HAP-1 (cell line): ENCODE data around the gene DDR1.
"Not testable (repeated sequence)": the region's sequence is repeated elsewhere in the genome, so short reads cannot be mapped to it uniquely, and the experiment has no call there.

Source experiments
- DNase-seq, 2 experiments: peaks; one replicate each; pipeline ENCODE4 v3.0.0-alpha.2; 2016 to 2020; ENCODE audit warnings: low spot score in 2 of 2
- H3K27me3 ChIP-seq: fragments of 250-450 bp; sonication (Bioruptor Pico); 2 replicates; pipeline ENCODE4 v1.5.1; 2020; ENCODE audit warnings: low read depth, mild to moderate bottlenecking, moderate library complexity
- H3K36me3 ChIP-seq: fragments of 250-450 bp; sonication (Bioruptor Pico); replicated peaks from 2 replicates; pipeline ENCODE4 v1.5.1; 2020; ENCODE audit warnings: mild to moderate bottlenecking
- H3K4me1 ChIP-seq: fragments of 250-450 bp; sonication (Bioruptor Pico); 2 replicates; pipeline ENCODE4 v1.5.1; 2020; ENCODE audit warnings: mild to moderate bottlenecking
- H3K4me3 ChIP-seq: fragments of 250-450 bp; sonication (Bioruptor Pico); 2 replicates; pipeline ENCODE4 v1.5.1; 2020; ENCODE audit warnings: mild to moderate bottlenecking, moderate library complexity
- H3K9me3 ChIP-seq: fragments of 250-450 bp; sonication (Bioruptor Pico); 2 replicates; pipeline ENCODE4 v1.5.1; 2020; ENCODE audit warnings: mild to moderate bottlenecking, moderate library complexity
- in situ Hi-C: fragments of 300-500 bp; cut with MboI; formaldehyde crosslinking; loops from 3 replicates; pipeline ENCODE4 v1.14.3; 2020; ENCODE audit warnings: low sequenced_read_pairs, inconsistent platforms, mixed read lengths

DDR1 gene

GRCh38 chr6:30862156-30862875, 22.0 kb upstream of the DDR1 start:
- Histone ChIP-seq H3K36me3 (no peaks in the 10 kb centered on the region), H3K9me3 (peaks cover 5% of the 10 kb centered on the region), H3K27me3 (no peaks in the 10 kb centered on the region), H3K4me3 (no peak overlapping the region), H3K4me1 (no peaks in the 10 kb centered on the region)
- in situ Hi-C loops = no loop called here
- DNase-seq = no peak

GRCh38 chr6:30864325-30864724, 20.0 kb upstream of the DDR1 start:
- no peaks in the 10 kb centered on the region; the same call in 1 of the 2 replicates for H3K27me3 ChIP-seq
- H3K4me3 ChIP-seq = no peak overlapping the region
- no peak for DNase-seq
- no peaks in the 10 kb centered on the region for H3K4me1 ChIP-seq
- in situ Hi-C loops = no loop called here
- H3K9me3 ChIP-seq = peaks cover 16% of the 10 kb centered on the region
- H3K36me3 ChIP-seq = no peaks in the 10 kb centered on the region

- H3K27me3 ChIP-seq, DNase-seq, in situ Hi-C loops, H3K4me3 ChIP-seq, H3K4me1 ChIP-seq, H3K36me3 ChIP-seq: not testable (repeated sequence)
- H3K9me3 ChIP-seq = peaks cover 23% of the 10 kb centered on the region
Observed at GRCh38 chr6:30869241-30869749, 15.0 kb upstream of the DDR1 start.

GRCh38 chr6:30870546-30870945, 13.8 kb upstream of the DDR1 start:
- H3K9me3 ChIP-seq = peaks cover 23% of the 10 kb centered on the region
- no peaks in the 10 kb centered on the region for H3K4me1 ChIP-seq
- no peaks in the 10 kb centered on the region for H3K36me3 ChIP-seq
- H3K4me3 ChIP-seq = no peak overlapping the region
- no peak for DNase-seq
- no peaks in the 10 kb centered on the region; the same call in 1 of the 2 replicates for H3K27me3 ChIP-seq
- in situ Hi-C loops = no loop called here

- H3K36me3 ChIP-seq = no peaks in the 10 kb centered on the region
- DNase-seq = no peak
- in situ Hi-C loops = no loop called here
- H3K4me1 ChIP-seq = 0 out of 2 replicates have a peak, but pooled peaks cover 3% of the 10 kb centered on the region
- peaks cover 23% of the 10 kb centered on the region for H3K9me3 ChIP-seq
- no peaks in the 10 kb centered on the region; the same call in 1 of the 2 replicates for H3K27me3 ChIP-seq
- H3K4me3 ChIP-seq = no peak overlapping the region
Observed at GRCh38 chr6:30871592-30872183, 12.6 kb upstream of the DDR1 start.

- Histone ChIP-seq H3K36me3 (no peaks in the 10 kb centered on the region), H3K4me3 (no peak overlapping the region), H3K27me3 (no peaks in the 10 kb centered on the region; the same call in 1 of the 2 replicates), H3K9me3 (peaks cover 23% of the 10 kb centered on the region), H3K4me1 (peaks cover 11% of the 10 kb centered on the region)
- in situ Hi-C loops = no loop called here
- no peak for DNase-seq
Observed at GRCh38 chr6:30873137-30873640, 11.1 kb upstream of the DDR1 start.

- H3K36me3 ChIP-seq, in situ Hi-C loops, H3K27me3 ChIP-seq, H3K4me3 ChIP-seq, DNase-seq: not testable (repeated sequence)
- Histone ChIP-seq H3K9me3 (peaks cover 17% of the 10 kb centered on the region), H3K4me1 (peaks cover 11% of the 10 kb centered on the region)
Observed at GRCh38 chr6:30873795-30874194, 10.5 kb upstream of the DDR1 start.

GRCh38 chr6:30875244-30876038, 8.9 kb upstream of the DDR1 start:
- H3K36me3 ChIP-seq = no peaks in the 10 kb centered on the region
- peaks cover 10% of the 10 kb centered on the region for H3K9me3 ChIP-seq
- in situ Hi-C loops = no loop called here
- H3K4me3 ChIP-seq = no peak overlapping the region
- DNase-seq = peak in 1 of 2 experiments; percentile 34
- H3K4me1 ChIP-seq = peaks cover 11% of the 10 kb centered on the region
- no peaks in the 10 kb centered on the region for H3K27me3 ChIP-seq

- Histone ChIP-seq H3K36me3 (no peaks in the 10 kb centered on the region), H3K4me1 (peaks cover 11% of the 10 kb centered on the region), H3K27me3 (no peaks in the 10 kb centered on the region), H3K4me3 (no peak overlapping the region), H3K9me3 (peaks cover 8% of the 10 kb centered on the region; the same call in 1 of the 2 replicates)
- DNase-seq = no peak
- in situ Hi-C loops = no loop called here
Observed at GRCh38 chr6:30876039-30876730, 8.1 kb upstream of the DDR1 start.

GRCh38 chr6:30877419-30878262, 6.7 kb upstream of the DDR1 start:
- in situ Hi-C loops = no loop called here
- Histone ChIP-seq H3K4me3 (no peak overlapping the region), H3K36me3 (no peaks in the 10 kb centered on the region), H3K9me3 (no peaks in the 10 kb centered on the region), H3K4me1 (peaks cover 11% of the 10 kb centered on the region), H3K27me3 (no peaks in the 10 kb centered on the region)
- peak; percentile 88 to 91 for DNase-seq

- DNase-seq = no peak
- no peaks in the 10 kb centered on the region for H3K9me3 ChIP-seq
- H3K4me3 ChIP-seq = no peak overlapping the region
- no peaks in the 10 kb centered on the region for H3K27me3 ChIP-seq
- H3K36me3 ChIP-seq = no peaks in the 10 kb centered on the region
- H3K4me1 ChIP-seq = peaks cover 16% of the 10 kb centered on the region
- in situ Hi-C loops = no loop called here
Observed at GRCh38 chr6:30879684-30880427, 4.5 kb upstream of the DDR1 start.

GRCh38 chr6:30880698-30881252, 3.5 kb upstream of the DDR1 start:
- peak in 1 of 2 experiments; percentile 11 for DNase-seq
- H3K27me3 ChIP-seq = no peaks in the 10 kb centered on the region
- no peaks in the 10 kb centered on the region for H3K36me3 ChIP-seq
- in situ Hi-C loops = no loop called here
- peaks cover 26% of the 10 kb centered on the region for H3K4me1 ChIP-seq
- H3K4me3 ChIP-seq = no peak overlapping the region
- H3K9me3 ChIP-seq = no peaks in the 10 kb centered on the region
